Psoas muscle (tissue), 8 donors: ENCODE data around the gene RFX1. TPM values are rescaled to one million over a fixed set of nuclear protein-coding genes. Genes with fewer than 3 reads are reported as not detected.

ENCODE experiments used
- ATAC-seq, 4 donors: fragments of 200-7000 bp; cut with Tn5 transposase; one replicate each; pipeline ENCODE4 v1.9.1; 2020; ENCODE audit warnings: moderate library complexity in 3 of 4, mild to moderate bottlenecking in 2 of 4
- DNase-seq, 2 donors: peaks; one replicate each; pipeline ENCODE4 v3.0.0-alpha.2; 2020
- H3K27ac ChIP-seq: fragments of 200-600 bp; one replicate; pipeline ENCODE4 v1.8.0; 2022
- H3K27me3 ChIP-seq, 3 donors: fragments of 200-600 bp in 1 of 3; one replicate each; pipeline versions ENCODE4 v1.6.1 to v1.8.0; 2013 to 2022; ENCODE audit warnings: low read length in 2 of 3, mild to moderate bottlenecking in 2 of 3, moderate library complexity in 1 of 3; ENCODE audit not compliant: insufficient read depth in 3 of 3
- H3K36me3 ChIP-seq, 2 donors: fragments of 200-600 bp in 1 of 2; one replicate each; pipeline versions ENCODE4 v1.6.1 to v1.8.0; 2013 to 2022; ENCODE audit warnings: low read depth in 1 of 2, mild to moderate bottlenecking in 1 of 2, moderate library complexity in 1 of 2; ENCODE audit not compliant: insufficient read depth in 1 of 2
- H3K4me1 ChIP-seq: fragments of 200-600 bp; one replicate; pipeline ENCODE4 v1.8.0; 2022
- H3K4me3 ChIP-seq: fragments of 200-600 bp; one replicate; pipeline ENCODE4 v1.8.0; 2022; ENCODE audit warnings: mild to moderate bottlenecking
- H3K9me3 ChIP-seq: fragments of 200-600 bp; one replicate; pipeline ENCODE4 v1.8.0; 2022
- CTCF ChIP-seq: fragments of 200-600 bp; IDR thresholded peaks from one replicate; pipeline ENCODE4 v1.8.0; 2022; ENCODE audit warnings: antibody characterized with exemption
- WGBS, 3 donors: extraction: QIAGEN DNeasy Blood & Tissue Kit; methylation state at CpG; one replicate each; pipeline versions ENCODE4 v1.1.6 to v1.1.7; 2013; 5-methylcytosine and 5-hydroxymethylcytosine counted together
- intact Hi-C, 2 donors: fragments of 100-400 bp; cut with DNase I; formaldehyde crosslinking; loops; one replicate each; pipeline versions ENCODE4 v1.11.0 to v1.14.2; 2022
- polyA plus RNA-seq, 3 donors: library from polyadenylated mRNA; stranded (reverse); fragments of 200-250 nt; gene quantifications; one replicate each; pipeline ENCODE4 v1.2.3, GENCODE V29; 2013
- total RNA-seq, 4 donors: library from RNA; stranded (reverse); fragmentation: NEBNext Ultra II Directional in 2 of 4; extraction: Animal tissue kit (Norgen Biotek cat#: 25700) in 2 of 4; gene quantifications; one replicate each; pipeline versions ENCODE4 v1.2.1 to v1.2.4, GENCODE V29; 2021 to 2023
- donor health status: healthy with polysubstance abuse.
- donor health status: DM: no; HTN: no; CAD: no; lungs with moderate emphysema.
- donor health status: Bipolar disorder and iron deficiency.
- donor health status: healthy.
- donor health status: DM: yes; HTN: yes; CAD: no.
- donor health status: DM: no; HTN: no; CAD: no.
- donor health status: DM: no; HTN: no; CAD: no.
- donor health status: DM: yes; HTN: yes; CAD: no.

The RFX1 gene
- total and polyA plus RNA-seq, 7 donors, result 2.9 to 10.1 (median 6.4) TPM

- DNase-seq (no peak), ATAC-seq (no peak)
- Histone ChIP-seq H3K4me1 (no peaks in the 10 kb centered on the region), H3K4me3 (no peak overlapping the region), H3K9me3 (no peaks in the 10 kb centered on the region), H3K27me3 (peaks cover 0 to 5% (median 3%) of the 10 kb centered on the region in 3 donors), H3K27ac (no peak overlapping the region), H3K36me3 (peaks cover 0 to 16% of the 10 kb centered on the region in 2 donors)
- 90 to 95% (median 93%) methylated on average over 2 of the region's 2 CpGs for WGBS, 3 donors
- TF ChIP-seq CTCF, result no peak
- intact Hi-C loops, result no loop called here
Observed at GRCh38 chr19:13934785-13935109, 71.4 kb downstream of the RFX1 start.

- no peaks in the 10 kb centered on the region for H3K4me1 ChIP-seq
- no peak for TF ChIP-seq CTCF
- H3K27ac ChIP-seq, result no peak overlapping the region
- intact Hi-C loops, result no loop called here
- ATAC-seq, result no peak
- peaks cover 0 to 21% of the 10 kb centered on the region in 2 donors for H3K36me3 ChIP-seq
- DNase-seq, result no peak
- peaks cover 0 to 5% (median 3%) of the 10 kb centered on the region in 3 donors for H3K27me3 ChIP-seq
- H3K9me3 ChIP-seq, result no peaks in the 10 kb centered on the region
- H3K4me3 ChIP-seq, result no peak overlapping the region
- 83 to 88% (median 84%) methylated on average over 39 to 42 of the region's 42 CpGs for WGBS, 3 donors
Observed at GRCh38 chr19:13932911-13933393, 73.2 kb downstream of the RFX1 start.

- H3K9me3 ChIP-seq, result no peaks in the 10 kb centered on the region
- 91 to 92% (median 92%) methylated on average over 6 of the region's 6 CpGs for WGBS, 3 donors
- intact Hi-C loops, result no loop called here
- H3K36me3 ChIP-seq, result peaks cover 0 to 28% of the 10 kb centered on the region in 2 donors
- no peaks in the 10 kb centered on the region for H3K4me1 ChIP-seq
- H3K27me3 ChIP-seq, result peaks cover 0 to 3% (median 0%) of the 10 kb centered on the region in 3 donors
- no peak for TF ChIP-seq CTCF
- ATAC-seq (no peak), DNase-seq (no peak)
- no peak overlapping the region for H3K4me3 ChIP-seq
- H3K27ac ChIP-seq, result no peak overlapping the region
Observed at GRCh38 chr19:13932149-13932637, 73.9 kb downstream of the RFX1 start.

GRCh38 chr19:13931391-13932148 lies 74.5 kb downstream of the RFX1 start:
- H3K9me3 ChIP-seq, result no peaks in the 10 kb centered on the region
- WGBS, 3 donors, result 80 to 86% (median 81%) methylated on average over 28 to 30 of the region's 30 CpGs
- peaks cover 0 to 3% (median 0%) of the 10 kb centered on the region in 3 donors for H3K27me3 ChIP-seq
- DNase-seq (no peak), ATAC-seq (peak in 1 of 4 donors; percentile 14)
- intact Hi-C loops, result no loop called here
- H3K4me3 ChIP-seq, result no peak overlapping the region
- H3K36me3 ChIP-seq, result peaks cover 0 to 34% of the 10 kb centered on the region in 2 donors
- no peak for TF ChIP-seq CTCF
- H3K4me1 ChIP-seq, result no peaks in the 10 kb centered on the region
- H3K27ac ChIP-seq, result no peak overlapping the region
